HepG2 (cell line): ENCODE results near the gene SNRNP27. TPM values are rescaled to one million over a fixed set of nuclear protein-coding genes. Genes with fewer than 3 reads are reported as not detected.

Experiments
- ATAC-seq: fragments of 200-7000 bp; cut with Tn5 transposase; 3 replicates; pipeline ENCODE4 v1.9.1; 2020; ENCODE audit warnings: mild to moderate bottlenecking, moderate library complexity
- BruUV-seq: library from RNA; stranded (reverse); fragments of 400-500 nt; replicated peaks from 2 replicates; lab custom pipeline; 2021; lab: Mats Ljungman, UMichigan
- CTCF ChIA-PET: fragments of 300-600 bp; formaldehyde crosslinking; extraction: SDS; loops from one replicate; lab custom pipeline; 2021; ENCODE audit warnings: low total read pairs, inconsistent platforms, low intra/inter-chr PET ratio; lab: Yijun Ruan, JAX
- POLR2A ChIA-PET: fragments of 350-600 bp; sonication (Branson Sonifier 250); formaldehyde crosslinking; loops from one replicate; lab custom pipeline; 2020; ENCODE audit warnings: antibody characterized with exemption, inconsistent platforms; lab: Yijun Ruan, JAX
- DNase-seq: peaks from one replicate; pipeline ENCODE4 v3.0.0-alpha.2; 2015; ENCODE audit warnings: low spot score
- FAIRE-seq: peaks from 3 replicates; lab custom pipeline; 2011; peaks lifted over from hg19 to GRCh38; lab: Jason Lieb, UNC
- H2AFZ ChIP-seq: one replicate; pipeline ENCODE4 v1.6.1; 2011; ENCODE audit warnings: low read length, inconsistent platforms
- H3K27ac ChIP-seq: fragments of 300-600 bp; 3 replicates; pipeline ENCODE4 v1.8.0; 2011; ENCODE audit warnings: mixed run types, mild to moderate bottlenecking, mixed read lengths, low read length, inconsistent platforms; ENCODE audit not compliant: insufficient read depth; ENCODE audit errors: extremely low read length
- H3K27me3 ChIP-seq, 2 experiments: fragments of 200-600 bp in 1 of 2; 2 replicates in 1 of 2; 3 replicates in 1 of 2; pipeline versions ENCODE4 v1.6.0 to v1.8.0; 2011; ENCODE audit warnings: low read length in 2 of 2, mild to moderate bottlenecking in 2 of 2, moderate library complexity in 2 of 2, inconsistent platforms in 1 of 2; ENCODE audit not compliant: insufficient read depth in 2 of 2, control insufficient read depth in 1 of 2
- H3K36me3 ChIP-seq, 2 experiments: fragments of 200-600 bp in 1 of 2; replicated peaks in 1 of 2; 2 replicates in 1 of 2; 3 replicates in 1 of 2; pipeline versions ENCODE4 v1.5.1 to v1.8.0; 2011; ENCODE audit warnings: low read length in 2 of 2, inconsistent platforms in 1 of 2; ENCODE audit not compliant: insufficient read depth in 2 of 2, control insufficient read depth in 1 of 2
- H3K4me1 ChIP-seq: 2 replicates; pipeline ENCODE4 v1.5.1; 2012; ENCODE audit warnings: low read length, inconsistent platforms; ENCODE audit not compliant: insufficient read depth
- H3K4me2 ChIP-seq: 2 replicates; pipeline ENCODE4 v1.6.0; 2011; ENCODE audit warnings: low read depth, low read length, inconsistent platforms
- H3K4me3 ChIP-seq, 3 experiments: fragments of 200-600 bp in 1 of 3; sonication (generic), shearing (Covaris generic) in 1 of 3; replicated peaks in 1 of 3; 2 replicates each; pipeline ENCODE4 v1.5.1; 2011 to 2016; ENCODE audit warnings: low read length in 3 of 3, inconsistent platforms in 2 of 3, low read depth in 2 of 3, mild to moderate bottlenecking in 2 of 3, control low read depth in 1 of 3, mixed read lengths in 1 of 3; ENCODE audit not compliant: insufficient read depth in 1 of 3
- H3K79me2 ChIP-seq: one replicate; pipeline ENCODE4 v1.6.1; 2011; ENCODE audit warnings: low read length, inconsistent platforms; ENCODE audit not compliant: insufficient read depth
- H3K9ac ChIP-seq: 2 replicates; pipeline ENCODE4 v1.6.0; 2011; ENCODE audit warnings: mild to moderate bottlenecking, low read depth, low read length, inconsistent platforms; ENCODE audit not compliant: insufficient read depth
- H3K9me3 ChIP-seq: 2 replicates; pipeline ENCODE4 v1.5.1; 2012; ENCODE audit warnings: mild to moderate bottlenecking, low read length
- H4K20me1 ChIP-seq: 2 replicates; pipeline ENCODE4 v1.6.0; 2011; ENCODE audit warnings: inconsistent platforms, mild to moderate bottlenecking, low read length, moderate library complexity; ENCODE audit not compliant: insufficient read depth
- CREB1 ChIP-seq, 2 experiments: fragments of 450-650 bp in 1 of 2; IDR thresholded peaks; 2 replicates each; pipeline ENCODE4 v1.6.1; 2016 to 2017; ENCODE audit warnings: control low read depth in 1 of 2, mild to moderate bottlenecking in 1 of 2, missing compliant biosample characterization in 1 of 2, missing genetic modification characterization in 1 of 2
- FOXA3 ChIP-seq: IDR thresholded peaks from 2 replicates; pipeline ENCODE4 v1.6.1; 2016; ENCODE audit warnings: missing genetic modification reagents, missing compliant biosample characterization
- KMT2B ChIP-seq: IDR thresholded peaks from 2 replicates; pipeline ENCODE4 v1.6.1; 2016; ENCODE audit warnings: missing genetic modification reagents, missing compliant biosample characterization
- SNAPC4 ChIP-seq: sonication (generic); formaldehyde crosslinking; IDR thresholded peaks from 2 replicates; pipeline ENCODE4 v1.4.0; 2020; ENCODE audit warnings: mild to moderate bottlenecking, missing genetic modification reagents
- ZBTB34 ChIP-seq: sonication (generic); formaldehyde crosslinking; IDR thresholded peaks from 2 replicates; pipeline ENCODE4 v1.8.0; 2022; ENCODE audit warnings: mild to moderate bottlenecking, missing genetic modification reagents
- ZBTB4 ChIP-seq: sonication (generic); formaldehyde crosslinking; IDR thresholded peaks from 2 replicates; pipeline ENCODE4 v1.4.0; 2020; ENCODE audit warnings: missing genetic modification reagents, mild to moderate bottlenecking, borderline replicate concordance
- WGBS: methylation state at CpG from one replicate; pipeline ENCODE4 v1.1.6; 2017; ENCODE audit warnings: low lambda C conversion rate; 5-methylcytosine and 5-hydroxymethylcytosine counted together
- in situ Hi-C: cut with HindIII; loops from 2 replicates; pipeline ENCODE4 v1.10.0; 2017; ENCODE audit warnings: low pct_unique_long_range_greater_than_20kb; ENCODE audit not compliant: extremely low pct_ligation_motif_present
- intact Hi-C: fragments of 100-400 bp; cut with micrococcal nuclease; formaldehyde crosslinking; loops from one replicate; pipeline ENCODE4 v1.10.0; 2022; ENCODE audit not compliant: unreplicated experiment
- polyA plus RNA-seq, 8 experiments: library from polyadenylated mRNA; depleted of rRNA in 3 of 8; stranded (reverse) in 7 of 8; unstranded in 1 of 8; fragments of >200 nt; fragmentation: Illumina TruSeq in 4 of 8; extraction: Trizol in 4 of 8; gene quantifications; 2 replicates each; pipeline versions ENCODE4 v1.2.1 to v1.2.3, GENCODE V29; 2011 to 2016; ENCODE audit warnings: low read depth in 4 of 8, missing spikeins in 1 of 8, mixed read lengths in 1 of 8; ENCODE audit not compliant: insufficient read depth in 1 of 8
- total RNA-seq, 5 experiments: library from RNA; depleted of rRNA; stranded (reverse); fragments of >200 nt; fragmentation: Illumina TruSeq; extraction: Trizol; gene quantifications; 2 replicates each; pipeline ENCODE4 v1.2.3, GENCODE V29; 2016; ENCODE audit warnings: low read depth in 1 of 5
- TF ChIP-seq, protein P1 (sequence below): fragments of 450-650 bp; IDR thresholded peaks from 2 replicates; pipeline ENCODE4 v1.6.1; 2016
- TF ChIP-seq, protein P2 (sequence below): IDR thresholded peaks from 2 replicates; pipeline ENCODE4 v1.6.1; 2016

SNRNP27 gene
- total and polyA plus RNA-seq, 2 of the 13 experiments (the other 11 are each of a cell fraction or from before 2014, with no cell fraction given), result 49.8 to 54.6 TPM

- TF ChIP-seq CREB1 (IDR thresholded peaks at IDR 0.05) (peak; percentile 8; the same call in 1 of the 2 replicates), CREB1 (CRISPR knock-in tag; IDR thresholded peaks at IDR 0.05) (no peak), FOXA3 (no peak), ZBTB4 (no peak)
These were observed 46.5 kb upstream of the SNRNP27 start (continued) for GRCh38 chr2:69847068-69847828.

- ChIA-PET POLR2A (no interaction called here), CTCF (no interaction called here)
- no peaks in the 10 kb centered on the region for H3K4me1 ChIP-seq
- BruUV-seq, result no TSS peak
- in situ Hi-C loops, result no loop called here
- H3K36me3 ChIP-seq, result peaks cover 25 to 75% of the 10 kb centered on the region in 2 experiments
- no peak overlapping the region for H3K27ac ChIP-seq
- FAIRE-seq (no peak), ATAC-seq (no peak), DNase-seq (no peak)
- no peaks in the 10 kb centered on the region for H3K9me3 ChIP-seq
- H2AFZ ChIP-seq, result no peak overlapping the region
- no peak overlapping the region for H3K9ac ChIP-seq
- no peaks in the 10 kb centered on the region for H4K20me1 ChIP-seq
- H3K27me3 ChIP-seq, result no peaks in the 10 kb centered on the region
- 97% methylated on average over 7 of the region's 7 CpGs for WGBS
- H3K79me2 ChIP-seq, result no peaks in the 10 kb centered on the region
- intact Hi-C loops, result no loop called here
- H3K4me2 ChIP-seq, result no peak overlapping the region
- no peak overlapping the region for H3K4me3 ChIP-seq
- TF ChIP-seq KMT2B (CRISPR knock-in tag), result no peak
- TF ChIP-seq, protein P1, sequence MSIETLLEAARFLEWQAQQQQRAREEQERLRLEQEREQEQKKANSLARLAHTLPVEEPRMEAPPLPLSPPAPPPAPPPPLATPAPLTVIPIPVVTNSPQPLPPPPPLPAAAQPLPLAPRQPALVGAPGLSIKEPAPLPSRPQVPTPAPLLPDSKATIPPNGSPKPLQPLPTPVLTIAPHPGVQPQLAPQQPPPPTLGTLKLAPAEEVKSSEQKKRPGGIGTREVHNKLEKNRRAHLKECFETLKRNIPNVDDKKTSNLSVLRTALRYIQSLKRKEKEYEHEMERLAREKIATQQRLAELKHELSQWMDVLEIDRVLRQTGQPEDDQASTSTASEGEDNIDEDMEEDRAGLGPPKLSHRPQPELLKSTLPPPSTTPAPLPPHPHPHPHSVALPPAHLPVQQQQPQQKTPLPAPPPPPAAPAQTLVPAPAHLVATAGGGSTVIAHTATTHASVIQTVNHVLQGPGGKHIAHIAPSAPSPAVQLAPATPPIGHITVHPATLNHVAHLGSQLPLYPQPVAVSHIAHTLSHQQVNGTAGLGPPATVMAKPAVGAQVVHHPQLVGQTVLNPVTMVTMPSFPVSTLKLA, result no peak
- TF ChIP-seq SNAPC4, result no peak
- TF ChIP-seq ZBTB34, result no peak
- TF ChIP-seq, protein P2, sequence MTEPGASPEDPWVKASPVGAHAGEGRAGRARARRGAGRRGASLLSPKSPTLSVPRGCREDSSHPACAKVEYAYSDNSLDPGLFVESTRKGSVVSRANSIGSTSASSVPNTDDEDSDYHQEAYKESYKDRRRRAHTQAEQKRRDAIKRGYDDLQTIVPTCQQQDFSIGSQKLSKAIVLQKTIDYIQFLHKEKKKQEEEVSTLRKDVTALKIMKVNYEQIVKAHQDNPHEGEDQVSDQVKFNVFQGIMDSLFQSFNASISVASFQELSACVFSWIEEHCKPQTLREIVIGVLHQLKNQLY (CRISPR knock-in tag), result no peak
These were observed 45.5 kb upstream of the SNRNP27 start for GRCh38 chr2:69848186-69848790.
